Breast epithelium (tissue), 4 donors: ENCODE results near the gene THSD4. TPM values are rescaled to one million over a fixed set of nuclear protein-coding genes. Genes with fewer than 3 reads are reported as not detected.
"Not testable (repeated sequence)": the region's sequence is repeated elsewhere in the genome, so short reads cannot be mapped to it uniquely, and the experiment has no call there.

Experiments used
- DNase-seq, 2 donors: peaks; one replicate each; pipeline ENCODE4 v3.0.0-alpha.2; 2019; ENCODE audit warnings: low spot score in 2 of 2
- H3K27ac ChIP-seq, 2 donors: fragments of 200-600 bp; sonication (generic) in 1 of 2; one replicate each; pipeline ENCODE4 v1.5.1; 2016 to 2019; ENCODE audit warnings: mild to moderate bottlenecking in 1 of 2
- H3K27me3 ChIP-seq, 2 donors: fragments of 200-600 bp; sonication (generic) in 1 of 2; one replicate each; pipeline versions ENCODE4 v1.5.1 to v1.6.0; 2017 to 2019; ENCODE audit warnings: control low read depth in 1 of 2, mild to moderate bottlenecking in 1 of 2
- H3K36me3 ChIP-seq: fragments of 200-600 bp; one replicate; pipeline ENCODE4 v1.5.1; 2019
- H3K4me1 ChIP-seq, 2 donors: fragments of 200-600 bp; sonication (generic); one replicate each; pipeline ENCODE4 v1.5.1; 2016 to 2019; ENCODE audit warnings: control low read depth in 1 of 2
- H3K4me3 ChIP-seq, 3 donors: fragments of 200-600 bp; sonication (generic); 1 replicate in 2 of 3; 2 replicates in 1 of 3; pipeline ENCODE4 v1.5.1; 2016 to 2019; ENCODE audit warnings: mild to moderate bottlenecking in 3 of 3, moderate library complexity in 2 of 3
- H3K9me3 ChIP-seq, 2 donors: fragments of 200-600 bp; sonication (generic) in 1 of 2; one replicate each; pipeline ENCODE4 v1.5.1; 2016 to 2019; ENCODE audit warnings: control low read depth in 1 of 2
- POLR2A ChIP-seq: fragments of 450-650 bp; IDR thresholded peaks from one replicate; pipeline ENCODE4 v1.6.1; 2016; ENCODE audit warnings: antibody characterized with exemption, mild to moderate bottlenecking, moderate library complexity
- POLR2AphosphoS5 ChIP-seq, 3 donors: sonication (generic); formaldehyde crosslinking; IDR thresholded peaks; one replicate each; pipeline ENCODE4 v1.6.1; 2017; ENCODE audit warnings: antibody characterized with exemption in 3 of 3
- intact Hi-C: fragments of 100-400 bp; cut with DNase I; formaldehyde crosslinking; loops from one replicate; pipeline ENCODE4 v1.15.1; 2023; ENCODE audit warnings: low total_unique reads
- total RNA-seq, 3 donors: library from RNA; depleted of rRNA; stranded (reverse); fragments of >200 nt; gene quantifications; one replicate each; pipeline ENCODE4 v1.1.0, GENCODE V29; 2016
- TF ChIP-seq, protein P1 (sequence below), 3 donors: fragments of 450-650 bp; IDR thresholded peaks; one replicate each; pipeline ENCODE4 v1.5.1; 2016 to 2017; ENCODE audit warnings: antibody characterized with exemption in 3 of 3, mild to moderate bottlenecking in 3 of 3, moderate library complexity in 3 of 3

THSD4 gene
- total RNA-seq, 3 donors from 2014 or later = 0.64 to 58.7 (median 41.3) TPM

DNA sequence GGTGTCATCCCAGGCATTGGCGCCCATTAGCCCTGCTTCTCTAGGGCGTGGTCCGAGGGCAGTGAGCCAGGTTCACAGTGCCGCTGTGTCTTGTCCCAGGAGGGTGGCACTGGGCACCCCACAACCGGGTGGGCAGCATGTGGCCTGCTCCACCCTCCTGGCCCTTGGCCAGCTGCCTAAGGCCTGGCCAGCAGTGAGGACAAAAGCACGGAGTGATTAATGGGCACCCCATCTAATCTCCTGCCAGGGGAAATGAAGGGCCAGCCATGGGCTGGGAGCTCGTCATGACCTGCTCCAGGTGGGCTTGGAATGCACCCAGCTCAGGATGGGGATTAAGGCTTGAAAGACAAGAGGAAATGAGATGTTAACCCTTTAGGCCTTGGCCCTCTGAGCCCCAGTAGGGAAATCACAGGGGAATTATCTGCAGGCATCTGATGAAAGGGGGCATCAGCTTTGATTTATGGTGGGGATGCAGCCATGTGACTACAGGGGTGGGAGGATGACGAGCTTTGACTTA lies 5.2 kb downstream of the THSD4 start:
- TF ChIP-seq POLR2AphosphoS5 (IDR thresholded peaks at IDR 0.05) = no peak
- no peak for TF ChIP-seq POLR2A
- TF ChIP-seq, protein P1, sequence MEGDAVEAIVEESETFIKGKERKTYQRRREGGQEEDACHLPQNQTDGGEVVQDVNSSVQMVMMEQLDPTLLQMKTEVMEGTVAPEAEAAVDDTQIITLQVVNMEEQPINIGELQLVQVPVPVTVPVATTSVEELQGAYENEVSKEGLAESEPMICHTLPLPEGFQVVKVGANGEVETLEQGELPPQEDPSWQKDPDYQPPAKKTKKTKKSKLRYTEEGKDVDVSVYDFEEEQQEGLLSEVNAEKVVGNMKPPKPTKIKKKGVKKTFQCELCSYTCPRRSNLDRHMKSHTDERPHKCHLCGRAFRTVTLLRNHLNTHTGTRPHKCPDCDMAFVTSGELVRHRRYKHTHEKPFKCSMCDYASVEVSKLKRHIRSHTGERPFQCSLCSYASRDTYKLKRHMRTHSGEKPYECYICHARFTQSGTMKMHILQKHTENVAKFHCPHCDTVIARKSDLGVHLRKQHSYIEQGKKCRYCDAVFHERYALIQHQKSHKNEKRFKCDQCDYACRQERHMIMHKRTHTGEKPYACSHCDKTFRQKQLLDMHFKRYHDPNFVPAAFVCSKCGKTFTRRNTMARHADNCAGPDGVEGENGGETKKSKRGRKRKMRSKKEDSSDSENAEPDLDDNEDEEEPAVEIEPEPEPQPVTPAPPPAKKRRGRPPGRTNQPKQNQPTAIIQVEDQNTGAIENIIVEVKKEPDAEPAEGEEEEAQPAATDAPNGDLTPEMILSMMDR (IDR thresholded peaks at IDR 0.05) = no peak
- Histone ChIP-seq H3K27ac (no peak overlapping the region), H3K27me3 (no peaks in the 10 kb centered on the region), H3K9me3 (no peaks in the 10 kb centered on the region), H3K36me3 (no peaks in the 10 kb centered on the region), H3K4me3 (no peak overlapping the region), H3K4me1 (no peaks in the 10 kb centered on the region)
- intact Hi-C loops = no loop called here
- DNase-seq = no peak

GRCh38 chr15:71121442-71121841 lies 6.2 kb downstream of the THSD4 start:
- H3K9me3 ChIP-seq = no peaks in the 10 kb centered on the region
- DNase-seq = no peak
- no peak overlapping the region for H3K4me3 ChIP-seq
- no peaks in the 10 kb centered on the region for H3K36me3 ChIP-seq
- no peak for TF ChIP-seq POLR2AphosphoS5 (IDR thresholded peaks at IDR 0.05)
- TF ChIP-seq, protein P1 (IDR thresholded peaks at IDR 0.05) = no peak
- no peak for TF ChIP-seq POLR2A
- intact Hi-C loops = no loop called here
- H3K27me3 ChIP-seq = no peaks in the 10 kb centered on the region
- H3K27ac ChIP-seq = no peak overlapping the region
- no peaks in the 10 kb centered on the region for H3K4me1 ChIP-seq

- H3K36me3 ChIP-seq = no peaks in the 10 kb centered on the region
- no peaks in the 10 kb centered on the region for H3K9me3 ChIP-seq
- no peak overlapping the region for H3K4me3 ChIP-seq
- intact Hi-C loops = no loop called here
- no peaks in the 10 kb centered on the region for H3K4me1 ChIP-seq
- H3K27ac ChIP-seq = no peak overlapping the region
- TF ChIP-seq, protein P1 (IDR thresholded peaks at IDR 0.05) = no peak
- no peak for TF ChIP-seq POLR2A
- TF ChIP-seq POLR2AphosphoS5 (IDR thresholded peaks at IDR 0.05) = no peak
- H3K27me3 ChIP-seq = no peaks in the 10 kb centered on the region
- no peak for DNase-seq
These were observed 9.9 kb downstream of the THSD4 start for GRCh38 chr15:71124937-71125790.

- Histone ChIP-seq H3K27ac (no peak overlapping the region), H3K36me3 (no peaks in the 10 kb centered on the region), H3K4me3 (no peak overlapping the region), H3K4me1 (no peaks in the 10 kb centered on the region), H3K9me3 (no peaks in the 10 kb centered on the region), H3K27me3 (no peaks in the 10 kb centered on the region)
- TF ChIP-seq POLR2AphosphoS5 (IDR thresholded peaks at IDR 0.05) (no peak), POLR2A (no peak)
- TF ChIP-seq, protein P1 (IDR thresholded peaks at IDR 0.05) = no peak
- DNase-seq = no peak
- intact Hi-C loops = no loop called here
These were observed 10.7 kb downstream of the THSD4 start for GRCh38 chr15:71125831-71126450.

DNA sequence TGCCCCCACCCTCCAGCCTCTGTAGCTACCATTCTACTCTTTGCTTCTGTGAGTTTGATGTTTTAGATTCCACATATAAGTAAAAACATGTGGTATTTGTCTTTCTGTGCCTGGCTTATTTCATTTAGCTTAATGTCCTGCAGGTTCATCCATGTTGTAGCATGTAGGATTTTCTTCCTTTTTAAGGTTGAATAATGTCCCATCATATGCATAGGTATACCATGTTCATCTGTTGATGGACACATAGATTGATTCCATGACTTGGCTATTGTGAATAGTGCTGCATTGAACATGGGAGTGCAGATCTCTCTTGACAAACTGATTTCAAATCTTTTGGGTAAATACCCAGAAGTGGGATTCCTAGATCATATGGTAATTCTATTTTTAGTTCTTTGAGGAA lies 11.8 kb downstream of the THSD4 start:
- TF ChIP-seq, protein P1 (IDR thresholded peaks at IDR 0.05) = no peak
- TF ChIP-seq POLR2A (no peak), POLR2AphosphoS5 (IDR thresholded peaks at IDR 0.05) (no peak)
- Histone ChIP-seq H3K27ac (no peak overlapping the region), H3K27me3 (no peaks in the 10 kb centered on the region), H3K4me3 (no peak overlapping the region), H3K9me3 (no peaks in the 10 kb centered on the region), H3K36me3 (no peaks in the 10 kb centered on the region), H3K4me1 (no peaks in the 10 kb centered on the region)
- intact Hi-C loops = no loop called here
- no peak for DNase-seq

GRCh38 chr15:71128159-71128558 lies 12.9 kb downstream of the THSD4 start:
- H3K4me3 ChIP-seq, DNase-seq, H3K9me3 ChIP-seq, H3K36me3 ChIP-seq, H3K27me3 ChIP-seq, H3K27ac ChIP-seq, H3K4me1 ChIP-seq, intact Hi-C loops: not testable (repeated sequence)
